ENCODE results near the gene HELLS.
"Not testable (repeated sequence)": the region's sequence is repeated elsewhere in the genome, so short reads cannot be mapped to it uniquely, and the experiment has no call there.

GRCh38 chr10:94567714-94568307 is 22.2 kb downstream of the HELLS start:
- TF ChIP-seq CTCF (conservative IDR thresholded peaks at IDR 0.05; ENCODE audit: low read depth, low read length); POLR2A (IDR thresholded peaks at IDR 0.05; ENCODE audit: low read depth, low read length); MXI1 (IDR thresholded peaks at IDR 0.05; ENCODE audit: borderline replicate concordance, low read depth, low read length); BHLHE40 (IDR thresholded peaks at IDR 0.05; ENCODE audit: low read depth, low read length); USF2 (IDR thresholded peaks at IDR 0.05; ENCODE audit: low read depth, low read length); MAZ (IDR thresholded peaks at IDR 0.05; ENCODE audit: borderline replicate concordance, low read depth, low read length); SMC3 (IDR thresholded peaks at IDR 0.05; ENCODE audit: low read depth, low read length); RAD21 (IDR thresholded peaks at IDR 0.05; ENCODE audit: low read length); RFX5 (IDR thresholded peaks at IDR 0.05; ENCODE audit: low read depth, low read length); MAFK (IDR thresholded peaks at IDR 0.05; ENCODE audit: low read depth, low read length); ELK1 (IDR thresholded peaks at IDR 0.05; ENCODE audit: borderline replicate concordance, low read depth, low read length); RCOR1 (IDR thresholded peaks at IDR 0.05; ENCODE audit: insufficient replicate concordance, low read length); NFE2L2 (IDR thresholded peaks at IDR 0.05; ENCODE audit: low read depth, low read length): not testable (repeated sequence)
- TF ChIP-seq CEBPB (IDR thresholded peaks at IDR 0.05; ENCODE audit: low read depth, low read length), result peak; percentile 34; the same call in 1 of the 2 replicates

All from IMR-90 (cell line).